ENCODE results near the gene RPA3. TPM values are rescaled to one million over a fixed set of nuclear protein-coding genes. Genes with fewer than 3 reads are reported as not detected.

Gene RPA3
- total and polyA plus RNA-seq, 2 donors = 42.7 to 117 TPM

DNA sequence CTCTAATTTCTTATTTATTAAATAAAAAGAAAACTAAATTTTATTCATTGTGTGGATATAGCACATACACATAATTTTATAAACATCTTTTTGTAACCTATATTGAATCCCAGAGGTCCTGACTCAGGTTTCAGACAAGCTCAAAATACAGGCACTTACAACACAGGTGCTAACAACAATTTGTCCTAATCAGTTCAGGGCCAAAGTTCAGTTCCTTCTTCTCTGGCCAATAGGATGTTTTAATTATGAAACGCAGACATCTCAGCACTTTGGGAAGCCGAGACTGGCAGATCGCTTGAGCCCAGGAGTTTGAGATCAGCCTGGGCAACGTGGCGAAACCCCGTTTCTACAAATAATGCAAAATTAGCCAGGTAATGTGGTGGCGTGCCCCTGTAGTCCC, 15.0 kb downstream of the RPA3 start:
- Histone ChIP-seq H3K27me3 (ENCODE audit: control insufficient read depth in 2 of 2, insufficient read depth in 1 of 2, low read length in 1 of 2) (no peaks in the 10 kb centered on the region), H3K4me3 (ENCODE audit: low read length in 2 of 2) (no peak overlapping the region), H3K9me3 (ENCODE audit: control insufficient read depth in 2 of 2, insufficient read depth in 1 of 2, low read length in 1 of 2) (no peaks in the 10 kb centered on the region), H3K4me1 (ENCODE audit: control insufficient read depth in 2 of 2, insufficient read depth in 2 of 2, low read length in 2 of 2) (peaks cover 0 to 3% of the 10 kb centered on the region in 2 donors), H3K36me3 (ENCODE audit: control insufficient read depth in 2 of 2, insufficient read depth in 2 of 2, low read length in 1 of 2) (no peaks in the 10 kb centered on the region), H3K27ac (ENCODE audit: low read depth in 1 of 2, low read length in 1 of 2) (no peak overlapping the region)
- no peak for DNase-seq (ENCODE audit: low read depth in 6 of 9, low spot score in 9 of 9)
- WGBS = 90% methylated on average over 7 of the region's 7 CpGs

DNA sequence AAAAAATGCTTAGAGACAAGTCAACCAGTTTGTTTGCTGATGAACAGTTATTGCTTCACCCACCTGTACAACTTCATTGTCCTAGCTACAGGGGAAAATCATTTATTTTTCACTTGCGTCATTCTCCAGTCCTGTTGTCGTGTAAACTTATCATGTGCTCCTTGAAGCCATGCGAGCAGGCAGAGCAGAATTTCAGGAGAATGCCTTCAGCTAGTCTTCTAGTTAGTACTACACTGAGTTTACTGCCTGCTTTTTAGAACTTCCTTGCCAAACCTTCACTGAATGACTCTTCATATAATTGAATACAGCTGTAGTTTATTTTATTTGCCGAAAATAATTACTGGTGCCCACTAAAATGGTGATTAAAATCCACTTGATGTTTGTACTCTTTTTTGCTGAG, 15.6 kb downstream of the RPA3 start:
- Histone ChIP-seq H3K9me3 (ENCODE audit: control insufficient read depth in 2 of 2, insufficient read depth in 1 of 2, low read length in 1 of 2) (no peaks in the 10 kb centered on the region), H3K27ac (ENCODE audit: low read depth in 1 of 2, low read length in 1 of 2) (no peak overlapping the region), H3K4me3 (ENCODE audit: low read length in 2 of 2) (no peak overlapping the region), H3K4me1 (ENCODE audit: control insufficient read depth in 2 of 2, insufficient read depth in 2 of 2, low read length in 2 of 2) (peaks cover 0 to 3% of the 10 kb centered on the region in 2 donors), H3K36me3 (ENCODE audit: control insufficient read depth in 2 of 2, insufficient read depth in 2 of 2, low read length in 1 of 2) (no peaks in the 10 kb centered on the region), H3K27me3 (ENCODE audit: control insufficient read depth in 2 of 2, insufficient read depth in 1 of 2, low read length in 1 of 2) (no peaks in the 10 kb centered on the region)
- no peak for DNase-seq (ENCODE audit: low read depth in 6 of 9, low spot score in 9 of 9)
- 96% methylated on average over 4 of the region's 4 CpGs for WGBS

DNA sequence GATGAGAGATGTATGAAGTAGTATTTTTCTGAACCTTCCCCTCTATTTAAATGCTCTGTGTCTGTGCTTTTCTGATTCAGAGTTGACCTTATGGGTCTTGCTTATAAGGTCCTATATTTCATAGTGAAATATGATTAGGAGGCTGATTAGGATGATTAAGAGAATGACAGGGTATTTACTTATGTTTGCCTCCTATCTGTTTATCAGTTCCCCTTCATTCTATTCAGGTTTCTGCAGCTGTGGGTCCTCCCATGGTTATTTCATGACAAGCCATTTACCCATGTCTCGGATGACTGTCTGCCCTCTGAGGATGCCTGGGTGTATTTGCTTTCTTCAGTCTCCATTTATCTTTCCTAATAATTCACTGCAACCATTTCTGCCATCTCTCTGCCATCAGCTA, 16.9 kb downstream of the RPA3 start:
- 96% methylated on average over 1 of the region's 1 CpG for WGBS
- peaks cover 0 to 3% of the 10 kb centered on the region in 2 donors for H3K4me1 ChIP-seq (ENCODE audit: control insufficient read depth in 2 of 2, insufficient read depth in 2 of 2, low read length in 2 of 2)
- no peaks in the 10 kb centered on the region for H3K36me3 ChIP-seq (ENCODE audit: control insufficient read depth in 2 of 2, insufficient read depth in 2 of 2, low read length in 1 of 2)
- H3K4me3 ChIP-seq (ENCODE audit: low read length in 2 of 2) = no peak overlapping the region
- no peak for DNase-seq (ENCODE audit: low read depth in 6 of 9, low spot score in 9 of 9)
- no peaks in the 10 kb centered on the region for H3K9me3 ChIP-seq (ENCODE audit: control insufficient read depth in 2 of 2, insufficient read depth in 1 of 2, low read length in 1 of 2)
- no peaks in the 10 kb centered on the region for H3K27me3 ChIP-seq (ENCODE audit: control insufficient read depth in 2 of 2, insufficient read depth in 1 of 2, low read length in 1 of 2)
- H3K27ac ChIP-seq (ENCODE audit: low read depth in 1 of 2, low read length in 1 of 2) = no peak overlapping the region

DNA sequence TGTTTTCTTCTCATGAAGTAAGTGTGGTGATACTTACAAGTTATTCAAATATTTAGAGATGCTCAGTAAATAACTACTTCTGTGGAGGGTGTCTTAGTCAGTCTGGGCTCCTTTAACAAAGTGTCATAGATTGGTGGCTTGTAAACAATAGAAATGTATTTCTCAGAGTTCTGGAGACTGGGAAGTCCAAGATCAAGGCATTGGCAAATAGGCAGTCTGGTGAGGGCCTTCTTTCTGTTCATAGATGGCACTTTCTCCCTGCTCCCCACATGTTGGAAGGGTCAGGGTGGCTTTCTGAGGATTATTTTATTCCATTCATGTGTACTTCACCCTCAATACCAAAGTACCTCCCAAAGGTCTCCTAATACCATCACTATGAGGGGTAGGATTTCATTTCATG, 18.4 kb downstream of the RPA3 start:
- Histone ChIP-seq H3K27ac (ENCODE audit: low read depth in 1 of 2, low read length in 1 of 2) (no peak overlapping the region), H3K36me3 (ENCODE audit: control insufficient read depth in 2 of 2, insufficient read depth in 2 of 2, low read length in 1 of 2) (no peaks in the 10 kb centered on the region), H3K4me1 (ENCODE audit: control insufficient read depth in 2 of 2, insufficient read depth in 2 of 2, low read length in 2 of 2) (peaks cover 0 to 3% of the 10 kb centered on the region in 2 donors), H3K27me3 (ENCODE audit: control insufficient read depth in 2 of 2, insufficient read depth in 1 of 2, low read length in 1 of 2) (no peaks in the 10 kb centered on the region), H3K9me3 (ENCODE audit: control insufficient read depth in 2 of 2, insufficient read depth in 1 of 2, low read length in 1 of 2) (no peaks in the 10 kb centered on the region), H3K4me3 (ENCODE audit: low read length in 2 of 2) (no peak overlapping the region)
- no peak for DNase-seq (ENCODE audit: low read depth in 6 of 9, low spot score in 9 of 9)

DNA sequence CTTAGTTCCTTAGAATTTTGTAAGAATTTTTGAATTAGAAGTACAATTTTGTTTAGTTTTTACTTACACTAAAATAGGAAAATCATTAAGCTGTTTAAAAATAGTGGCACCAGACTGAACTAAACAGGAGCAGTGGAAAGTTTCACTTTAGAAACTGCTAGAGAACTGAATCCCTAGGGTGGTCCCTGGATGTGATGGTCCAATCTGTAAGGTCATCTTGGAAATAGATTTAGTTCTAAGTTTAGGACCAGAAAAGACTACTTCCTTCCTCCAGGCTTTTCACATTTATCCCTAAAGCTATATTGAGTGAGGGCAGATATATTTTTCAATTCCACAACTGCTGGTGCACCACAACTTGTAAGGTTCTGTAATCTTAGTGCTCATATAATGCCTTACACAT, 19.0 kb downstream of the RPA3 start:
- Histone ChIP-seq H3K27ac (ENCODE audit: low read depth in 1 of 2, low read length in 1 of 2) (no peak overlapping the region), H3K9me3 (ENCODE audit: control insufficient read depth in 2 of 2, insufficient read depth in 1 of 2, low read length in 1 of 2) (no peaks in the 10 kb centered on the region), H3K36me3 (ENCODE audit: control insufficient read depth in 2 of 2, insufficient read depth in 2 of 2, low read length in 1 of 2) (no peaks in the 10 kb centered on the region), H3K4me1 (ENCODE audit: control insufficient read depth in 2 of 2, insufficient read depth in 2 of 2, low read length in 2 of 2) (peaks cover 0 to 3% of the 10 kb centered on the region in 2 donors), H3K4me3 (ENCODE audit: low read length in 2 of 2) (no peak overlapping the region), H3K27me3 (ENCODE audit: control insufficient read depth in 2 of 2, insufficient read depth in 1 of 2, low read length in 1 of 2) (no peaks in the 10 kb centered on the region)
- no peak for DNase-seq (ENCODE audit: low read depth in 6 of 9, low spot score in 9 of 9)

DNA sequence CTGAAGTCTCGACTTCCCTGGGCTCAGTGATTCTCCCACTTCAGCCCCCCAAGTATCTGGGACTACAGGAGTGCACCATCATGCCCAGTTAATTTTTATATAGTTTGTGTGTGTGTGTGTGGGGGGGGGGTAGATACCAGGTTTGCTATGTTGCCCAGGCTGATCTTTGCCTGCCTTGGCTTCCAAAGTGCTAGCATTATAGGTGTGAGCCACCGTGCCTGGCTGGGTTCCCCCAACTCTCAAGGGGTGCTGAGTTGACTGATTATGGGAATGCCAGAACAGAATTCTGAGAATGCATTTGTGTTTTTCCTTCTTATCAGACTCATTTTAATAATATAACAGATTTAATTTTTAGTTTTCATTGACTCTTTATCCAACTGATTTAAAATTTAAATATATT, 19.5 kb downstream of the RPA3 start:
- Histone ChIP-seq H3K9me3 (ENCODE audit: control insufficient read depth in 2 of 2, insufficient read depth in 1 of 2, low read length in 1 of 2) (no peaks in the 10 kb centered on the region), H3K4me3 (ENCODE audit: low read length in 2 of 2) (no peak overlapping the region), H3K4me1 (ENCODE audit: control insufficient read depth in 2 of 2, insufficient read depth in 2 of 2, low read length in 2 of 2) (peaks cover 0 to 3% of the 10 kb centered on the region in 2 donors), H3K27ac (ENCODE audit: low read depth in 1 of 2, low read length in 1 of 2) (no peak overlapping the region), H3K27me3 (ENCODE audit: control insufficient read depth in 2 of 2, insufficient read depth in 1 of 2, low read length in 1 of 2) (no peaks in the 10 kb centered on the region), H3K36me3 (ENCODE audit: control insufficient read depth in 2 of 2, insufficient read depth in 2 of 2, low read length in 1 of 2) (no peaks in the 10 kb centered on the region)
- 94% methylated on average over 2 of the region's 2 CpGs for WGBS
- no peak for DNase-seq (ENCODE audit: low read depth in 6 of 9, low spot score in 9 of 9)

DNA sequence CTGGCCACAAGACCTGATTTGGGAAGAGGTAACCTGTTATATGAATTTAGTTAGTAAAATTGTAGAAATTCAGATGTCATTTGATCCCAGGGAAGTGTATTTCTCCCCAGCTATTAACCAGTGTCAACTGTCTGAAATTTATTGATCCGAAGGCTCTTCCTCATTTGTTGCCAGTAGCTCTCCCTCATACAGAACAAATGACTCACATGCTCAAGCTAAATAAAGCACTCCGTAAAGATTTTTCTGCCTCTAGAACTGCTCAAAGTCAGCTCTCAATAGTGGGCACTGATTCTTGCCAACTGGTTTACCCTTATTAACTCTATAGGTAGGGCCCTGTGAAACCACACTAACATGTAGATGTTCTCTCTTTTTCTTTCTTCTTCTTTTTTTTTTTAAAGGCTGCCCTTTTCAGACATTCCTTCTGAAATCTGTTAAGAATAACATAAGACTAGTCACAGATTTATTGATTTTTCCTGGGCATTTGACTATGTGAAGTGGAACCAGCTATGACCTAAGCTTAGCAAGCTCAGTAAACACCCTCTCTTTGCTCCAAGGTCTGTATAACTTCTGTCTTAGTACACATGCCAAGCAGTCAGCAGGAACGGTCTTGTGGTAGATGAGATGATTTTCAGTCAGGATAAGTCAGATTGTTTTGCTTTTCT, 21.8 kb downstream of the RPA3 start:
- Histone ChIP-seq H3K4me1 (ENCODE audit: control insufficient read depth in 2 of 2, insufficient read depth in 2 of 2, low read length in 2 of 2) (peaks cover 0 to 3% of the 10 kb centered on the region in 2 donors), H3K27ac (ENCODE audit: low read depth in 1 of 2, low read length in 1 of 2) (no peak overlapping the region), H3K27me3 (ENCODE audit: control insufficient read depth in 2 of 2, insufficient read depth in 1 of 2, low read length in 1 of 2) (no peaks in the 10 kb centered on the region), H3K36me3 (ENCODE audit: control insufficient read depth in 2 of 2, insufficient read depth in 2 of 2, low read length in 1 of 2) (no peaks in the 10 kb centered on the region), H3K4me3 (ENCODE audit: low read length in 2 of 2) (no peak overlapping the region), H3K9me3 (ENCODE audit: control insufficient read depth in 2 of 2, insufficient read depth in 1 of 2, low read length in 1 of 2) (no peaks in the 10 kb centered on the region)
- 65% methylated on average over 3 of the region's 3 CpGs for WGBS
- DNase-seq (ENCODE audit: low read depth in 6 of 9, low spot score in 9 of 9) = no peak

DNA sequence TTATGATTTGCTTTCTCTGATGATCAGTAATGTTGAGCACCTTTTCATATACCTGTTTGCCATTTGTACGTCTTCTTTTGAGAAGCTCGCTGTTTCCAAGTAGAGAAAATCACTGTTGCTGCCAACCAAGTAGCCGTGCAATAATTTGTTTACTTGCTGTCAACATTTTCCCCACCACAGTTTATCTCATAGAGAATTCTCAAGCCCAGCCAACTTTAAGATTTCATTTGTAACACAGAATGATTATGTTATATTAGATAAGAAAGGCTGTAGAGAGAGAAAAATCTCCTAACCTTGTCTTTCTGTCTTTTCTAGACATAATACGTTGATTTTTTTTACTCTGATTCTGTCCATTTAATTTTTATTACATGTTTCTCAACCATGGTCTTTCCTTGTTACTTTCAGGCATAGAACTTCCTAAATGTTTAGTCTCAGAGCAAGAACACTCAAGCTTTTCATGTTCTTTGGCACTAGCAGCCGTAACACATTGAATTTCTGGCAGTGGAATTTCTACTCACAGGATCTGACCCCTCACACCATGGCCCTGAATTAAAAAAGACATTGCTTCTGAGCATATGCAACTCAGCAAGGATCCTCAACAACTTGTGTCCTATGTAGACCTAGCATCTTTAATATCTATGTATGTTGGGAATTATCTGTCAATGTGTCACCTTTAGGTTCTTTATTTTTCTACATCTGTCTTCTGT, 23.1 kb downstream of the RPA3 start:
- no peak for DNase-seq (ENCODE audit: low read depth in 6 of 9, low spot score in 9 of 9)
- Histone ChIP-seq H3K36me3 (ENCODE audit: control insufficient read depth in 2 of 2, insufficient read depth in 2 of 2, low read length in 1 of 2) (no peaks in the 10 kb centered on the region), H3K9me3 (ENCODE audit: control insufficient read depth in 2 of 2, insufficient read depth in 1 of 2, low read length in 1 of 2) (no peaks in the 10 kb centered on the region), H3K27me3 (ENCODE audit: control insufficient read depth in 2 of 2, insufficient read depth in 1 of 2, low read length in 1 of 2) (no peaks in the 10 kb centered on the region), H3K4me3 (ENCODE audit: low read length in 2 of 2) (no peak overlapping the region), H3K27ac (ENCODE audit: low read depth in 1 of 2, low read length in 1 of 2) (no peak overlapping the region), H3K4me1 (ENCODE audit: control insufficient read depth in 2 of 2, insufficient read depth in 2 of 2, low read length in 2 of 2) (peaks cover 0 to 3% of the 10 kb centered on the region in 2 donors)
- 85% methylated on average over 5 of the region's 5 CpGs for WGBS

DNA sequence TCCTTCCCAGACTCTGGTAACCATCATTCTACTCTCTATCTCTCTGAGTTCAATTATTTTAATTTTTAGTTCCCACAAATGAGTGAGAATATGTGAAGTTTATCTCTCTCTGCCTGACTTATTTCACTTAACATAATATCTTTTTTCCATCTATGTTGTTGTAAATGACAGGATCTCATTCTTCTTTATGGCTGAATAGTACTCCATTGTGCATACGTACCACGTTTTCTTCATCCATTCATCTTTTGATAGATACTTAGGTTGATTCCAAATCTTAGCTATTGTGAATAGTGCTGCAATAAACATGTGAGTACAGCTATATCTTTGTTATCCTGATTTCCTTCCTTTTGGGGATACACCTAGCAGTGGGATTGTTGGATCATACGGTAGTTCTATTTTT, 23.9 kb downstream of the RPA3 start:
- 98% methylated on average over 3 of the region's 3 CpGs for WGBS
- no peaks in the 10 kb centered on the region for H3K27me3 ChIP-seq (ENCODE audit: control insufficient read depth in 2 of 2, insufficient read depth in 1 of 2, low read length in 1 of 2)
- H3K27ac ChIP-seq (ENCODE audit: low read depth in 1 of 2, low read length in 1 of 2) = no peak overlapping the region

More for the DNA sequence above, 23.9 kb downstream of the RPA3 start:
- DNase-seq (ENCODE audit: low read depth in 6 of 9, low spot score in 9 of 9) = no peak
- Histone ChIP-seq H3K36me3 (ENCODE audit: control insufficient read depth in 2 of 2, insufficient read depth in 2 of 2, low read length in 1 of 2) (no peaks in the 10 kb centered on the region), H3K4me1 (ENCODE audit: control insufficient read depth in 2 of 2, insufficient read depth in 2 of 2, low read length in 2 of 2) (peaks cover 0 to 3% of the 10 kb centered on the region in 2 donors), H3K4me3 (ENCODE audit: low read length in 2 of 2) (no peak overlapping the region), H3K9me3 (ENCODE audit: control insufficient read depth in 2 of 2, insufficient read depth in 1 of 2, low read length in 1 of 2) (no peaks in the 10 kb centered on the region)

Data from thymus (tissue), 11 donors.